GM19023 (cell line): ENCODE measurements around the gene XIRP1.

Source experiments
- ATAC-seq: cut with Tn5 transposase; IDR thresholded peaks from one replicate; pipeline ENCODE4 v1.9.1; 2021; ENCODE audit warnings: mild to moderate bottlenecking, moderate library complexity; ENCODE audit not compliant: unreplicated experiment

Gene XIRP1

DNA sequence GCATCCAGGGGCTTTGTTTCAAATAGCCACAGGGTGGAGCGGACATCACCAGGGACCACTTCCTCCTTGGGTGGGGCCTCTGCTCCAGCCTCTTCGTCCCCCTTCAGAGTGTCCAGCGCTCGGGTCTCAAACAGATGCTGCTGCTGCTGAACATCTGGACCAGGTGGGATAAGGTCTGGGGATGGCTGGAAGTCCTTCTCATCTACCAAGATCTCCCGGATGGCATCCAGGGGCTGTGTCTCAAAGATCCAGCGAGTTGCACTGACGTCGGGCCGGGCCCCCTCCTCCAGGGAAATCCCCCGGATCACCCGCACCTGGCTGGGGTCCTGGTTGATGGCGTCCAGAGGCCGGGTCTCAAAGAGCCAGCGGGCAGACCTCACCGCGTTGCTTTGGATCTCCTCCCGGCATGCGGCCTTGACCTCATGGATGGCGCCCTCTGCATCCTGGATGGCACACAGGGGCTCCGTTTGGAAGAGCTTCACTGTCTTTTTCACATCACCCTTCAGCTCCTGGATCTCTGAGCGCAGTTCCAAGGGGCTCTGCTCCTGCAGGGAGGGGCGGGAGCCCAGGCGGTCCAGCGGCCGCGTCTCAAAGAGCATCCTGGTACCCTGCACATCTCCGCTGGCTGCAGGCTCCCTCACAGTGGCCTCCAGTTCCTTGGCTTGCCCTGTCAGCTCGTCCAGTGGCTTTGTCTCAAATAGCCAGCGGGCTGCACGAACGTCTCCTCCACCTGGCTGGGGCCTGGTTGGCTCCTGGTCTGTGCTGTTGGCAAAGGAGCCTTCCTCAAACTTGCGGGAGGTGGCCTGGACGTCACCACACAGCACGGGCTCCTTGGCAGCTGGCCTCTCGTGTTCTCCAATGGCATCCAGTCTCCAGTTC is 3.9 kb downstream of the XIRP1 start:
- ATAC-seq = no peak

GRCh38 chr3:39187372-39188155 is 4.8 kb downstream of the XIRP1 start:
- no peak for ATAC-seq

GRCh38 chr3:39186692-39187151 is 5.7 kb downstream of the XIRP1 start:
- no peak for ATAC-seq

DNA sequence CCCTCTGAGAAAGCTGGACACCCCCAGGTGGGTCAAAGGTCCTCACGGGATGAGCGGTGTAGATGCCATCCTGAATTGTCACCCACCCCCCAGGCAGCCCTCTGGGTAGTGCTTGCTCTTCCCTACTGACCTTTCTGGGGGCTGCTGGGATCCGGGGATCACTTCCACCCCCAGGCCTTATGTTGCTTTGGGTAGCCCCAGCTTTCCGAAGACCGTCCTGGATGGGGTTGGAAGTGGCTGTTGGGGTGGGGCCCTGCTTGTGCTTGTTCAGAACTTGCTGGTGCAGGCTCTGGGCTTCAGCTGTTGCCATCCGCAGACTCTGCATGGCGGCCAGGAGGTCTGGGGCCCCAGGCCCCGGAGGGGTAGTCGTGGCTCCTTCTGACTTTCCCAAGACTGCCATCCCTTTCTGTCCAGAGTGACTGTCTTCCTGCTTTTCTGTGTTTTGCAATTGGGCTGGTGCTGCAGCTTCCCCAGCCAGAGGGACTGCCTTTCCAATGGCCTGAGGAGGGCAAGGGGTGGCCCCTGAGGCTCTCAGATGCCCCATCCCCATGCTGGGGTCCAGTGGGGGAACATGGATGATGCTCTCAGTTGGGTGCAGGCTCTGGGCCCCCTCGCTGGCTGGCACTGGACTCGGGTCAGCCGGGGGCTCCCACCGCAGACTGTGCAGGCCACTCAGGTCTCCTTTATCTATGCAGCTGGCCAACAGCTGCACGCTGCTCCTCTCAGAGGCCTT is 6.3 kb downstream of the XIRP1 start:
- ATAC-seq = no peak

DNA sequence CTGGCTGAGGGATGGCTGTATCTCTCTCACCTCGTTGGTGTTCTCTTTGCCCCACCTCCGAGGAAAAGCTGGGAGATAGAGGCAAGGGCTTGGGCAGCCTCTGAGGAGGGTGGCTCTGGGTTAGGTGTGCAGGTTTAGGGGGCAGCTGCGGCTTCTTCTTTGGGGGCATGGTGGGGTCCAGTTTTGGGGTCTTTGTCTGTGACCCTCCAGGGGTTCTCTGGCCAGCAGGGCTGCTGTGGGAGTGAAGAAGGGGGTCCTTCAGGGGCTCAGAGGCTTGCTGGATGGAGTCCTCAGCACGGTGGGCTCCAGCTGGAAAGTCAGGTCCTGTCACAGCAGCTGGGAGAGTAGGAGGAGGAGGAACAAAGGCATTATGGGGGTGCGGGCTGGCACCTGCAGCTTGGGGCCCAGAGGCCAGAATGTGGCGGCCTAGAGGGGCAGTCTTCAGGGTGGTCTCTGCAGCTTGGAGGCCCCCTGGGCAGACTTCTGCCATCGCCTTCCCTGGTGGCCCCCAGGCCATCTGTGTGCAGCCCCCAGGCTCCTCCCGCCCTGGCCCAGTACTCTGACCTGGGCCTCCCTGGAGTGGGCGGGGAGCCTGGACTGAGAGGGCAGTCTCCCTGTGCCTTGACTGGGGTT is 7.0 kb downstream of the XIRP1 start:
- ATAC-seq = no peak

DNA sequence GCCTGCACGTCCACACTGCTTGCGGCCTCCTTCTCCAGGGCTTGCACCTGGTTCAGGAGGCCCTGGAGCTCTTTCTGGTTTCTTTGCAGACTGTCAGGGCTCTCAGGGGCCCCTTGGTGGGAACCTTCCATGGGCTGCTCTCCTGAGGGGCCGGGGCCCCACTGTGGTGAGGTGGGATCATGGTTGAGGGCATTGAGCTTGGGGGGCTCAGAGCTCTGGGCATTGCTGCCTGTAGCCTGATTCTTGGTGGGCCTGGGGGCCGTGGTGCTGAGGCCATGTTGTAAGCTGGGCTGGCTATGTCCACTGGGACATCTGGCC is 7.5 kb downstream of the XIRP1 start:
- ATAC-seq = no peak

DNA sequence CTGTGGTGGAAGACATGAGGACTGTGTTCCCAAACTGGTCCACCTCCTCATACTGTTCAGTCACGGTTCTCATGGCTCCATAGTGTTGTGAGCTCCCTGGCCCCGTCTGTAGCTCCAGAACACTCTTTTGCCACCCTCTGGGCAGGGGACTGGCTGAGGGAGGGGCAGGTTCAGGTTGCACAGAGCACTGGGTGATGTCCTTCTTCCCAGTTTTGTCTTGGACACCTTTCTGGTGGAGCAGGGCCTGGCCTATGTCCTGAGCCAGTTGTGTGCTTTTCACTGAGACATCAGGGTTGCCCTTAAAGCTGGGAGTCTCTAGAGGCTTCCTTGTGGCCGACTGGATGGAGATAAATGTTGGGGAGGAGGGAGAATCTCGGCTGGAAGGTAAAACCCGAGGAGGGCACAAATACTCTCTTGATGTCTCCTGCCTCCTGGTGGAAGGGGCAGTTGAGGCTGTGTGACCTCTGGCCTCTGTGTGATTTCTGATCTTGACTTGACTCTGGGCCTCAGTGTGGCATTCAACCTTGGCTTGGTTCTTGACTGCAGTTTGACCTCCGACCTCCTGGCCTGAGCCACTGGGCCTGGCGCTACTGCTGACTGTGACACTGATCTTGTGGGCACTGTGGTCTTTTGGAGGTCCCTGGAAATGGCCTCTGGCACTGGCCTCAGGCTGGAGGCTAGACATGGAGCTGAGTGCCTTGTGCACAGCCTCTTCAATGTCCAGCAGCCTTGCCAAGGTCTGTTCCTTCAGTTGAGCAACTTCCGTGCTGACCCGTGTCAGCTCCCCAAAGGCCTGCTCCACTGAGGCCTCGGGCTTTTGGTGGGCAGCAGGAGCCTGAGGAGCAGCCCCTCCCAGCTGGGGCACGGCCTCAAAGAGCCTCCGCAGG is 8.1 kb downstream of the XIRP1 start:
- no peak for ATAC-seq

GRCh38 chr3:39183211-39184080 is 8.9 kb downstream of the XIRP1 start:
- no peak for ATAC-seq

GRCh38 chr3:39181408-39182335 is 10.7 kb downstream of the XIRP1 start:
- ATAC-seq = no peak

DNA sequence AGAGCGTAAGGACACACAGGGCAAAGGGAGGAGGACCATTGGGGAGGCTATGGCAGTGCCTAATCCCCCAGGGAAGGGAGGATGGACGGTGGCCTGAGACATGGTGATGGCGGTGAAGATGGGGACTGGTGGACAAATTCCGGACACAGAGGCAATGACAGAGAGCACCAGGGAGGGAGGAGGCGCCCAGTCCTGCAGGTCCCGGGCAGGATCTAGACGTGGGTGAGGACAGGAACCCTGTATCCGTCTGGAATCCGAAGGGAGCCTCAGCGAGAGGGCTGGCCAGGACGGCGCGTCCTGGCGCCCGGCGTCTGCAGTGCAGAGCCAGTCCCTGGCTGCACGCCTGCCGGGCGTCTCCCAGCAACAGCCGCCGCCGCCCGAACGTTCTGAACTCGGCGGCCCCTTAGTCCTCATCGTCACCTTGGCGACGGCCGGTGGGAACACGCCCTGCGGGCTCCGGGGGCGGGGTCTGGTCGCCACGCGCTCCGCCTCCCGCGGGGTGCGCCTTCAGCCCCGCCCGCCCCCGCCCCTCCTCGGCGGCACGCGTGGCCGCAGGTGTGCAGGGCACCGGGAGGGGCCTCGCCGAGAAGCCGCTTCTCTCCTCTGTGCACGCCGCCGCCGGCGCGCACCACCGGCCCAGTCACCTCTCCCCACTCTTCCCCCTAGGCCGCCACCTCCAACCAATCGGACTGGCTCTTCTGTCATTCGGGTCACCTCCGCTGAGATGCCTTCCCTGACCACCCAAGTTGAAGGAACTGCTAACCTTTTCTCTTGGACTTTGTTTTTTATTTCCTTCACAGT is 11.6 kb downstream of the XIRP1 start:
- ATAC-seq = peak; percentile 94

DNA sequence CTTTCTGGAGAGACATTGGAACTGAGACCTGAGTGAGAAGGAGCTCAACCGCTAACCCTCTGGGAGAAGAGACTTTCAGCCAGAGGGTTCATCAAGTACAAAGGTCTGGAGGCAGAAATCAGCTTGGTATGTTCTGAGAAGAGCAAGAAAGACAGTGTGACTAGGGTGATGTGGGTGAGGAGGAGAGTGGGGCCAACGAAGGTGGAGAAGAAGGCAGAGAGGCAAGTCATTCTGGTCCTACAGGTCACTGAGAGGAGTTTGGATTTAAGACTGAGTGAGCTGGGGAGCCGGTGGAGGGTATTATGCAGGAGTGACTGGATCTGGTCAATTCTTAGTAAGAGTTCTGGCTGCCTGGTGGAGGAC is 12.2 kb downstream of the XIRP1 start:
- ATAC-seq = no peak

DNA sequence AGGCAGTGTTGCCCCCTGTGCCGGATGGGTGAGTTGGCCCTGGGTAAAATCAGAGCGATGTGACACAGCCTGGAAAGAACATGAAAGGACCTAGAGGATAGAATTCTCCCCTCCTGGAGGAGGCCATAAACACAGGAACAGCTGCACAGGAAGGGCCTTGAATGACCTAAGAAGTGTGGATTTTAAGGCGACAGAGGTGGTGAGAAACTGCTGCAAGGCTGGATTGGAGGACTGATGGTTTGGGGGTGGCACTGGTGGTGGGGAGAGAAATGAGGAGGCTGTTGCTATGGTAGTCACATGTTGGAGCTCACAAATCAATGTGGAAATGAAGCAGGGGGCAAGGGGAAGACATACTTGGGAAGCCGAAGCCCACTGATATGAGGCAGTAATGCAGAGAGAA is 13.8 kb downstream of the XIRP1 start:
- no peak for ATAC-seq

- peak; percentile 29 for ATAC-seq
Measured at GRCh38 chr3:39177708-39178332, 14.6 kb downstream of the XIRP1 start.

DNA sequence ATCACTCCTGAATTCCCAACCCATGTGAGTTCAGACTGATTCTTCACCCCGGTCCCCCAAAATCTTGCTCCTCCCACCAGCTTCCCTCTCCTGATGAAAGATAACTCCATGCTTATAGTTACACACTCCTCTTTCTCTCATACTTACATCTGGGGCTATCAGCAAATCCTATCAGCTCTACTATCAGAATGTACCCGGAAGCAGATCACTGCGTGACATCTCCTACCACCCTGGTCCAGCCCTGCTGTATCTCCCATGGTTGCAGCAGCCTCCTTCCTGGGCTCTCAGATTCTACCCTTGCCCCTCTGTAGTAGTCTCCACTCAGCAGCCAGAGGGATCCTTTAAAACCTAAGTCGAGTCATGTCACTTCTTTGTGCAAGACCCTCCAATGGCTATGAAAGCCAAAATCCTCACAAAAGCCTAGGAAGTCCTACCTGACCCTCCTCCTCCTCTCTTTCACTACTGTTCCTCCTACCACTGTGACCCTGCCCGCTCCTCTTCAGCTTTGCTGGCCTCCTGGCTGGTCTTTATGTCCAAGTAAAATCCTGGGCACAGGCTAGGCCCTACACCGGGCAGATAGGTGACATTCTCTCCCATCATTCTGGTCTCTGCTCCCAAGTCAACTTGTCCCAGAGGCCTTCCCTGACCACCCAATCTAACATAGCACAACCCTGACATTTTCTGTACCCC is 16.2 kb downstream of the XIRP1 start:
- ATAC-seq = no peak

DNA sequence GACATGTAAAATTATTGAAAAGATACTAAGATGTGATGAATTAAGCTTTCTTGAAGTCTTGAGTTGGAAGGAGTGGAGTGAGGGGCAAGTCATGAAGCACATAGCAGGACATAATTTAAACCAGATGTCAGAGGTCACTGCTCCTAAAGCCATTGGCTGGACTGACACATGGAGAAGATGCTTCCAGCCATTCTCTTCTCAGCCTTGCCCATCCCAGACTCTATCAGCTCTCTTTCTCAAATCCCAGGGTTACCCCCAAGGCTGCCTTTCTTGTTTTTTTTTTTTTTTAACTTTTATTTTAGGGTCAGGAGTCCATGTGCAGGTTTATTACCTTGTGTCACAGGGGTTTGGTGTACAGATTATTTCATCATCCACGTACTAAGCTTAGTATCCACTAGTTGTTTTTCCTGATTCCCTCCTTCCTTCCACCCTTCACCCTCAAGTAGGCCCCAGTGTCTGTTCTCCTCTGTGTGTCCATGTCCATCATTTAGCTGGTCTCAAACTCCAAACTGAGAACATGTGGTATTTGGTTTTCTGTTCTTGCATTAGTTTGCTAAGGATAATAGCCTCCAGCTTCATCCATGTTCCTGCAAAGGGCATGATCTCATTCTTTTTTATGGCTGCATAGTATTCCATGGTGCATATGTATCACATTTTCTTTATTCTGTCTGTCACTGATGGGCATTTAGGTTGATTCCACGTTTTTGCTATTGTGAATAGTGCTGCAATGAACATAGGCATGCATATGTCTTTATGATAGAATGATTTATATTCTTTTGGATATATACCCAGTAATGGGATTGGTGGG is 18.9 kb downstream of the XIRP1 start:
- ATAC-seq = no peak
